ENCODE data around the gene PCDHGA8. TPM values are rescaled to one million over a fixed set of nuclear protein-coding genes. Genes with fewer than 3 reads are reported as not detected.

The PCDHGA8 gene
- 1.1 and 1.6 TPM in 2 replicates for total RNA-seq (2014; rRNA removed; shearing (Covaris generic))

GRCh38 chr5:141392429-141393198, at the start of gene PCDHGA8:
Gene PCDHGA8 (plus strand): TSS chr5:141392633. CDS start chr5:141392814, 181 bp downstream.

GRCh38 chr5:141343242-141343952, 49.0 kb upstream of the PCDHGA8 start, which contains the start of gene PCDHGA3:
Gene PCDHGA3 (plus strand): TSS chr5:141343829. CDS start chr5:141344034, 205 bp downstream.

GRCh38 chr5:141349917-141350619, 42.4 kb upstream of the PCDHGA8 start, which contains the start of gene PCDHGB1:
Gene PCDHGB1 (plus strand): TSS chr5:141350099. CDS start chr5:141350261, 162 bp downstream.

GRCh38 chr5:141354900-141355469, 37.4 kb upstream of the PCDHGA8 start, which contains the start of gene PCDHGA4:
Gene PCDHGA4 (plus strand): TSS chr5:141355021. CDS start chr5:141355108, 87 bp downstream.

GRCh38 chr5:141359790-141360426, 32.5 kb upstream of the PCDHGA8 start, which contains the start of gene PCDHGB2:
Gene PCDHGB2 (plus strand): TSS chr5:141359994. CDS start chr5:141360136, 142 bp downstream.

GRCh38 chr5:141363952-141364660, 28.3 kb upstream of the PCDHGA8 start, which contains the start of gene PCDHGA5:
Gene PCDHGA5 (plus strand): TSS chr5:141364162. CDS start chr5:141364331, 169 bp downstream.

GRCh38 chr5:141369994-141370848, 22.2 kb upstream of the PCDHGA8 start, which contains the start of gene PCDHGB3:
Gene PCDHGB3 (plus strand): TSS chr5:141370242. CDS start chr5:141370395, 153 bp downstream.

GRCh38 chr5:141373673-141374317, 18.6 kb upstream of the PCDHGA8 start, which contains the start of gene PCDHGA6:
Gene PCDHGA6 (plus strand): TSS chr5:141373891. CDS start chr5:141374084, 193 bp downstream.

GRCh38 chr5:141382469-141383294, 9.8 kb upstream of the PCDHGA8 start, which contains the start of gene PCDHGA7:
Gene PCDHGA7 (plus strand): TSS chr5:141382742. CDS start chr5:141382900, 158 bp downstream.

GRCh38 chr5:141387557-141388311, 4.7 kb upstream of the PCDHGA8 start, which contains the start of gene PCDHGB4:
Gene PCDHGB4 (plus strand): TSS chr5:141387698. CDS start chr5:141387885, 187 bp downstream.

GRCh38 chr5:141397756-141398551, 5.5 kb downstream of the PCDHGA8 start, which contains the start of gene PCDHGB5:
Gene PCDHGB5 (plus strand): TSS chr5:141397947. CDS start chr5:141398128, 181 bp downstream.

GRCh38 chr5:141402553-141403243, 10.3 kb downstream of the PCDHGA8 start, which contains the start of gene PCDHGA9:
Gene PCDHGA9 (plus strand): TSS chr5:141402778. CDS start chr5:141402953, 175 bp downstream.

GRCh38 chr5:141407790-141408505, 15.5 kb downstream of the PCDHGA8 start, which contains the start of gene PCDHGB6:
Gene PCDHGB6 (plus strand): TSS chr5:141408021. CDS start chr5:141408203, 182 bp downstream.

GRCh38 chr5:141412854-141413539, 20.6 kb downstream of the PCDHGA8 start, which contains the start of gene PCDHGA10:
Gene PCDHGA10 (plus strand): TSS chr5:141412987. CDS start chr5:141413176, 189 bp downstream.

